Heart right ventricle (tissue), 16 donors: ENCODE data around the gene KLF7. TPM values are rescaled to one million over a fixed set of nuclear protein-coding genes. Genes with fewer than 3 reads are reported as not detected.

Experiments
- ATAC-seq, 8 donors: fragments of 200-7000 bp; cut with Tn5 transposase; one replicate each; pipeline ENCODE4 v1.9.1; 2020; ENCODE audit warnings: mild to moderate bottlenecking in 8 of 8, moderate library complexity in 8 of 8, moderate number of reproducible peaks in 1 of 8
- DNase-seq, 2 donors: peaks; one replicate each; pipeline ENCODE4 v3.0.0-alpha.2; 2020
- H3K27ac ChIP-seq, 10 donors: fragments of 200-600 bp; sonication (generic) in 2 of 10; one replicate each; pipeline versions ENCODE4 v1.5.0 to v1.8.0; 2020 to 2022; ENCODE audit warnings: mild to moderate bottlenecking in 3 of 10
- H3K27me3 ChIP-seq, 7 donors: fragments of 200-600 bp; one replicate each; pipeline ENCODE4 v1.8.0; 2021 to 2022; ENCODE audit warnings: mild to moderate bottlenecking in 2 of 7
- H3K36me3 ChIP-seq, 9 donors: fragments of 200-600 bp; sonication (generic) in 1 of 9; one replicate each; pipeline versions ENCODE4 v1.5.0 to v1.8.0; 2020 to 2022; ENCODE audit warnings: mild to moderate bottlenecking in 2 of 9
- H3K4me1 ChIP-seq, 9 donors: fragments of 200-600 bp; sonication (generic) in 1 of 9; one replicate each; pipeline versions ENCODE4 v1.5.0 to v1.8.0; 2020 to 2022; ENCODE audit warnings: mild to moderate bottlenecking in 4 of 9
- H3K4me3 ChIP-seq, 10 donors: fragments of 200-600 bp; sonication (generic) in 2 of 10; one replicate each; pipeline versions ENCODE4 v1.5.0 to v1.8.0; 2020 to 2022; ENCODE audit warnings: mild to moderate bottlenecking in 7 of 10, moderate library complexity in 2 of 10
- H3K9me3 ChIP-seq, 11 donors: fragments of 200-600 bp in 10 of 11; sonication (generic) in 2 of 11; one replicate each; pipeline versions ENCODE4 v1.5.0 to v1.8.0; 2013 to 2022; ENCODE audit warnings: mild to moderate bottlenecking in 2 of 11, control low read depth in 1 of 11, moderate library complexity in 1 of 11
- WGBS, 2 donors: extraction: QIAGEN DNeasy Blood & Tissue Kit; methylation state at CpG; one replicate each; pipeline ENCODE4 v1.1.7; 2013; ENCODE audit warnings: inconsistent platforms in 1 of 2; 5-methylcytosine and 5-hydroxymethylcytosine counted together
- intact Hi-C, 10 donors: fragments of 100-400 bp; cut with DNase I; formaldehyde crosslinking; loops; one replicate each; pipeline versions ENCODE4 v1.11.1 to v1.14.2; 2022
- polyA plus RNA-seq, 2 donors: library from polyadenylated mRNA; stranded (reverse); fragments of 200-250 nt; gene quantifications; one replicate each; pipeline ENCODE4 v1.2.3, GENCODE V29; 2013
- total RNA-seq, 10 donors: library from RNA; stranded (reverse); fragmentation: NEBNext Ultra II Directional in 3 of 10; extraction: Animal tissue kit (Norgen Biotek cat#: 25700) in 3 of 10; gene quantifications; one replicate each; pipeline versions ENCODE4 v1.2.1 to v1.2.4, GENCODE V29; 2021 to 2023
- TF ChIP-seq, protein P1 (sequence below), 9 donors: fragments of 200-600 bp; sonication (generic) in 2 of 9; IDR thresholded peaks; one replicate each; pipeline versions ENCODE4 v1.5.0 to v1.8.0; 2021 to 2022; ENCODE audit warnings: antibody characterized with exemption in 9 of 9, mild to moderate bottlenecking in 5 of 9, moderate library complexity in 1 of 9
- donor health status: Arrhythmogenic right ventricular cardiomyopathy.
- donor health status: ischemic (EF 13 %, LVEDD 7.1; RV severe dilation, severe dysfunction).
- donor health status: healthy with polysubstance abuse.
- donor health status: DM: no; HTN: yes; CAD: no.
- donor health status: DM: no; HTN: no; CAD: no.
- donor health status: ischemic (EF 25% LVEDD 6.9; RV normal size, moderate dysfunction).
- donor health status: ischemic (EF 25% LVEDD 5.7; RV mildly dilated, moderate dysfunction).
- donor health status: healthy.
- donor health status: DM: yes; HTN: yes; CAD: no.
- donor health status: Ischemic cardiomyopathy.
- donor health status: ischemic (EF 35%, LVEDD 5.7; RV mildly dilated, moderate dysfunction).
- donor health status: nonischemic (EF 11% LVEDD 7.7; RV severe dilation, severe dysfunction).
- donor health status: DM: yes; HTN: yes; CAD: no.
- donor health status: PGD.
- donor health status: ischemic (EF 29% LVEDD 5.4; RV normal size, mild dysfunction).
- donor health status: nonischemic (EF 23%, LVEDD 6.1; RV moderate dilation, normal function).

Gene KLF7
- total and polyA plus RNA-seq, 12 donors = 5.0 to 51.8 (median 27.9) TPM

DNA sequence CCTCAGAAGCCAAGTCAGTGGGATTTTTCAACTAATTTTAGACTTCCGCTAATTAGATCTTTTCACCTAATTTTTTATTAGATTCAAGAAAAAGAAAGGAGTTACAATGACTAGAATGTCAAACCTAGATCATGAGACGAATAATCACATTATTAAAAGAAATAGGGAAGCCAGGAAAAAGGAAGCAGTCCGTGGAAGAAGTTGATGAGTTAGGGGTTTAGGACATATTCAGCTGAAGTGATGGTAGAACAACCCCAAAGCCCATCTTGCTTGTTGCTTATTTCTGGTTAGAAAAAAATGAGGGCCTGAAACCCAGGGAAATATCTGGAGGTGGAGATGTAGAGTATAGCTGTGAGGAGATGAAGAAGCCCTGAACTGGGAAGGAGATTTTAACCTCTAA is 8.0 kb downstream of the KLF7 start:
- Histone ChIP-seq H3K9me3 (no peaks in the 10 kb centered on the region), H3K4me1 (peaks cover 20 to 100% (median 99%) of the 10 kb centered on the region in 9 donors), H3K36me3 (peaks cover 0 to 4% (median 0%) of the 10 kb centered on the region in 9 donors), H3K27me3 (no peaks in the 10 kb centered on the region), H3K27ac (peak overlapping the region in 9 of 10 donors; percentile 37 to 100 (median 54)), H3K4me3 (peak overlapping the region in 1 of 10 donors; percentile 8)
- intact Hi-C loops = loop anchor here in 3 of 10 donors (5.0 to 10.0 kb wide), 3 partner anchors 35 to 317 kb away; no protein-coding TSS in a partner anchor
- DNase-seq (no peak), ATAC-seq (no peak)
- TF ChIP-seq, protein P1, sequence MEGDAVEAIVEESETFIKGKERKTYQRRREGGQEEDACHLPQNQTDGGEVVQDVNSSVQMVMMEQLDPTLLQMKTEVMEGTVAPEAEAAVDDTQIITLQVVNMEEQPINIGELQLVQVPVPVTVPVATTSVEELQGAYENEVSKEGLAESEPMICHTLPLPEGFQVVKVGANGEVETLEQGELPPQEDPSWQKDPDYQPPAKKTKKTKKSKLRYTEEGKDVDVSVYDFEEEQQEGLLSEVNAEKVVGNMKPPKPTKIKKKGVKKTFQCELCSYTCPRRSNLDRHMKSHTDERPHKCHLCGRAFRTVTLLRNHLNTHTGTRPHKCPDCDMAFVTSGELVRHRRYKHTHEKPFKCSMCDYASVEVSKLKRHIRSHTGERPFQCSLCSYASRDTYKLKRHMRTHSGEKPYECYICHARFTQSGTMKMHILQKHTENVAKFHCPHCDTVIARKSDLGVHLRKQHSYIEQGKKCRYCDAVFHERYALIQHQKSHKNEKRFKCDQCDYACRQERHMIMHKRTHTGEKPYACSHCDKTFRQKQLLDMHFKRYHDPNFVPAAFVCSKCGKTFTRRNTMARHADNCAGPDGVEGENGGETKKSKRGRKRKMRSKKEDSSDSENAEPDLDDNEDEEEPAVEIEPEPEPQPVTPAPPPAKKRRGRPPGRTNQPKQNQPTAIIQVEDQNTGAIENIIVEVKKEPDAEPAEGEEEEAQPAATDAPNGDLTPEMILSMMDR (IDR thresholded peaks at IDR 0.05) = no peak
- WGBS, 2 donors = 77 to 87% methylated on average over 3 of the region's 3 CpGs

DNA sequence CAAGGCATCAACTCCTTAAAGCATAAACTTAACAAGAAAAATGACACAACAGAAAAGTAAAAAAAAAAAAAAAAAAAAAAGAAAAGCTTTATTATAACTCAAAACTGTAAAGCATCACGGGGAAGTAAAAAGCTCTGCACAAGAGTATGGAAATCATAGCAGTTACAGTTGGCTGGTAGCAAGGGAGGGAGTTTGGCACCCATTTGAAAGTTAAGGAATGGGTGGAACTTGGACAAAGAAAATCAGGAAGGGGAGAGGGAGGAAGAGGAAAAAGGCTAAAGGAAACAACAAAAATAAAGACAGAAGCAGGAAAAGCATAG is 8.6 kb downstream of the KLF7 start:
- H3K4me1 ChIP-seq = peaks cover 24 to 100% (median 99%) of the 10 kb centered on the region in 9 donors
- TF ChIP-seq, protein P1 (IDR thresholded peaks at IDR 0.05) = no peak
- H3K27me3 ChIP-seq = no peaks in the 10 kb centered on the region
- intact Hi-C loops = loop anchor here in 3 of 10 donors (5.0 to 10.0 kb wide), 3 partner anchors 35 to 318 kb away; no protein-coding TSS in a partner anchor
- no peaks in the 10 kb centered on the region for H3K36me3 ChIP-seq
- ATAC-seq = peak in 3 of 8 donors; percentile 18 to 33 (median 27)
- peak overlapping the region in 1 of 10 donors; percentile 8 for H3K4me3 ChIP-seq
- H3K9me3 ChIP-seq = no peaks in the 10 kb centered on the region
- peak overlapping the region in 8 of 10 donors; percentile 6 to 100 (median 53) for H3K27ac ChIP-seq
- WGBS, 2 donors = 58 to 62% methylated on average over 1 of the region's 1 CpG
- DNase-seq = no peak

DNA sequence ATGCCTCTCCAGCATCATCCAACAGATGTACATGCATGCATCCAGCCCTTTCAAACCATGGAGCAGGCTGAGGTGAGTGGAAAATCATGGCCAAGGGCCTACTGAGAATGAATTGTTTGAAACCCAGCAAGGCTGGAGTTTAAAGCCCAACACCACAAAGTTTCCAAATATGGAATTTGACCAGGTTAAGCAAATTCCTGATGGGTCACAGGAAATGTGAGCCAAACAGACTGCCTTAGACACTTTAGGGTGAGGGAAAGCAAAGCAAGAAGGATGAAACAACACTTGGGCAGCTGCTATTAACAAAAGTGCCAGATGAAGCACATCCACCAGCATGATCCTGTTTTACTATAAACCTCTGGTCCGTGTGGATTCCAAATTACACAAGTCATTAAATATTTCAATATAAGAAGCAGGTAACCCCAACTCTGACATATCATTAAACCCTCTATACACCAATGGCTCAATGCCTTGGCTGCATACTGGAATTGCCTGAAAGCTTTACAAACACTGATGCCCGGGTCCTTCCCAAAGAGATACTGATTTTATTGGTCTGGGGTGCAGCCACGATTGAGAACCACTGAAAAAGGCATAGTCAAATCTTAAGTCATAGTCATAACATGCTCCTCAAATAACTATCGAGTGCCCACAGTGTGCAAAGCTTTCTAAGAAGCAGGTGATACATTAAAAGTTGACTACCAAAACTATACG is 9.1 kb downstream of the KLF7 start:
- Histone ChIP-seq H3K4me1 (peaks cover 26 to 100% (median 99%) of the 10 kb centered on the region in 9 donors), H3K4me3 (no peak overlapping the region), H3K36me3 (no peaks in the 10 kb centered on the region), H3K27ac (peak overlapping the region in 6 of 10 donors; percentile 15 to 100 (median 54)), H3K27me3 (no peaks in the 10 kb centered on the region), H3K9me3 (no peaks in the 10 kb centered on the region)
- 72 to 78% methylated on average over 5 of the region's 5 CpGs for WGBS, 2 donors
- TF ChIP-seq, protein P1 (IDR thresholded peaks at IDR 0.05) = no peak
- intact Hi-C loops = loop anchor here in 3 of 10 donors (5.0 to 10.0 kb wide), 3 partner anchors 34 to 318 kb away; no protein-coding TSS in a partner anchor
- no peak for ATAC-seq
- no peak for DNase-seq

DNA sequence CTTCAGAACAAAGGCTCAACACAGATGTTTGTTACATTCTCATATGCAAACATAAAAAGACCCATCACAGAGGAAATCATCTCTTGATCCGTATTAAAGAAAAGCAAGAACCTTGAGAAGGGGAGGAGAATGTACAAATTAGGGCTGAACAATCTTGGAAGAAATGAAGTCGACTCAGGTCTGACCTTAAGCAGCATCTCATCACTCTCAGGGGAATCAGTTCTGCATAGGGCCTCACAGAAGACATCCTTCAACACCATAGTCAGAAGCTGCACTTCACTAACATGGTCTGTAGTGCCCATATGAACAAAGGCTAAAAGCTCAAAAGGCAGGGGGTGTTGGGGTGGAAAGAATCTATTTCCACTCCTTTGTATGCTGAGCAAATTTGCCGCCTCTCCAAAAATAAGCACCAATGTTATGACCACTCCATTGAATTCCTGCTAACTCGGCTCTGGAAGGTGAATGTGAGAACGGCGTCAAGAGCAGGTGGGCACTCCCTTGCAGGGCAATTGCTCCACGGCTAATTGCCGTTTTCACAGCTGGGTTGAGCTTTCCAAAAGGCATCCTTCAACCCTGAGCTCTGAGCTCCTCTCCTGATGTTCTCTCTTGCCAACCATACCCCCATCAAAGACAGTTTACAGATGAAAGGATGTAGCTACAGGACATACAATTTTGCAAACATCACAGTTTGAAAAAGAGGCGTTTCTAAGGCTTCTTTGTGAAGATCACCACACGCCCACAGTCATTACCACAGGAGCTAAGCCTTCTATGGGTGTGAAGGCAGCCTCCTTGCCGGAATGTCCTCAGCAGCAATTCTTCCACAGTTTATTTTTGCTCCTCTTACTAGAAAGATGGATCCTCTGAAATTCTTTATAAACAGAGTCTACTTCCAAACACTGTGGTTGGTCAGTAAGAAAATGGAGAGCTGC is 10.0 kb downstream of the KLF7 start:
- WGBS, 2 donors = 74 to 82% methylated on average over 11 of the region's 11 CpGs
- H3K36me3 ChIP-seq = no peaks in the 10 kb centered on the region
- H3K4me1 ChIP-seq = peaks cover 22 to 100% (median 99%) of the 10 kb centered on the region in 9 donors
- ATAC-seq = no peak
- H3K27me3 ChIP-seq = no peaks in the 10 kb centered on the region
- peak overlapping the region in 9 of 10 donors; percentile 1 to 100 (median 34) for H3K27ac ChIP-seq
- intact Hi-C loops = loop anchor here in 3 of 10 donors (5.0 to 10.0 kb wide), 3 partner anchors 33 to 319 kb away; no protein-coding TSS in a partner anchor
- TF ChIP-seq, protein P1 (IDR thresholded peaks at IDR 0.05) = no peak
- H3K9me3 ChIP-seq = no peaks in the 10 kb centered on the region
- no peak for DNase-seq
- H3K4me3 ChIP-seq = no peak overlapping the region
